OCI-LY7 (cell line): ENCODE measurements around the gene SPG11.

Experiments used
- CTCF ChIP-seq: fragments of 200-600 bp; sonication (generic); conservative IDR thresholded peaks from 2 replicates; pipeline ENCODE4 v1.5.1; 2014; ENCODE audit warnings: mild to moderate bottlenecking, antibody characterized with exemption, low read length, moderate library complexity, mixed read lengths
- EZH2phosphoT487 ChIP-seq: fragments of 200-600 bp; sonication (generic); IDR thresholded peaks from 2 replicates; pipeline ENCODE4 v1.6.1; 2018; ENCODE audit warnings: low read depth, borderline replicate concordance, mild to moderate bottlenecking, mixed run types, antibody characterized with exemption, low read length, moderate library complexity, mixed read lengths

DNA sequence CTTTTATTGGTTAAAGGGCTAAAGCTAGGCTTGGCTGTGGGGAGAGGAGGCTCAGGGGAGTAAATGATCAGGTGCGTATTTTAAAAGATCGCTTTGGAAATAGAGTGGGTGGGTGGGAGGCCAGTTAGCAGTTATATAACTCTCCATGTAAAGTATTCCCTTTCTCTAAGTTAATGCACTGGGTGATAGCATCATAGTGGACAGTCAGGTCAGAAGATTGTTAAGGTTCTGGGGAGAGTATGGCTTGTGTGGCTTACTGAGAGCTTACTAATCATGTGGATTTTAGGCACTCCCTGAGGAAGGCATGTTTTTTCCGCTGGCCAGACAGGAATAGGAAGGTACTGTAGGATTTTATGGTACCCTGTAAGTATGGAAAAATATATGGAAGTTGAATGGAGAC is 132.8 kb downstream of the SPG11 start:
- TF ChIP-seq CTCF = no peak
- no peak for TF ChIP-seq EZH2phosphoT487
